HG02623 (cell line): ENCODE measurements around the gene METRNL.
"Not testable (repeated sequence)": the region's sequence is repeated elsewhere in the genome, so short reads cannot be mapped to it uniquely, and the experiment has no call there.

Experiments used
- ATAC-seq: cut with Tn5 transposase; IDR thresholded peaks from one replicate; pipeline ENCODE4 v1.9.1; 2021; ENCODE audit warnings: moderate library complexity; ENCODE audit not compliant: unreplicated experiment

METRNL gene

DNA sequence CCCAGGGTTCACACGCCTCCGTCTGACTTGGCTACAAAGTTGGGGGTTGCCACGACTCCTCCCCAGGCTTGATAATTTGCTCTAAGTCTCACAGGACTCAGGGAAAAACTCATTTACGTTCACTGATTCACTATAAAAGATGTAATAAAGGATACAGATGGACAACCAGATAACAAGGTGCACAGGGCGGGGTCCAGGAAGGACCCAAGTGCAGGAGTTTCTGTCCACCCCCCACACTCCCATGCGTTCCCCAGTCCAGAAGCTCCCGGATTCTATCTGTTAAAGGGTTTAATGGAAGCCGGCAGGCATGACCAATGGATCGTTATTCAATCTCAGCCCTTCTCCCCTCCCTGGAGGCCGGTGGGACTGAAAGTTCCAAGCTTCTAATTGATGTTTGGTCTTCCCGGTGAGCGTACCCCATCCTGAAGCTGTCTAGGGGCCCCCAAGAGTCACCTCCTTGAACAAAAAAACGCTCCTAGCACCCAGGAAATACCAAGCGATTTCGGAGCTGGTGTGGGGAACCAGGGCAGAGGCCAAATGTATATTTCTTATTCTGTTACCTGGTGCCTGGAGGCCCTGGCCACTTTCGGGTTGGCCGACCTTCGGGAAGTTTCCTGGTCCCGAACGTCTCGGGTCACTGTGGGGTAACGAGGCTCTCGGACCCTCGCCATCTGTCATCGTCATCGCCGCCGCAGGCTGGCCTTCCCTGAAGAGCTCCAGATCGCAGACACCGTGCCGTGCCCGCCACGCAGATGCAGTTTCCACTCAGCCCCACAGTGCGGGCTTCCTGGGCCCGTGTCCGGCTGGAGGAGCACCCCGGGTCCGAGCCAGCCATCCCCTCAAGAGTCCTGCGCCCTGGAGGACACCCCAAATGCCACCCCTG, 13.5 kb upstream of the METRNL start:
- no peak for ATAC-seq

DNA sequence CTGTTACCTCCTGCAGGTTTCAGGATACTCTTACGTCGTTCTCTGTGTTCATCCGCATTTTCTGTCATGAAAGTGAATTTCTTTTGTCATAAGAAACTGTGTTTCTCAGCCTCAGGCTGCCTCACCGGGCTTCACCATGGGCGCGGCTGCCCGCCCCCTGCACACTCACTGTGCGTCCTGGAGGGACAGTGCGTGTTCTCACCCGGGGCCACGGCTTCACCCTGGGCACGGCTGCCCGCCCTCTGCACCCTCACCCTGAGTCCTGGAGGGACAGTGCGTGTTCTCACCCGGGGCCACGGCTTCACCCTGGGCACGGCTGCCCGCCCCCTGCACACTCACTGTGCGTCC, 12.9 kb upstream of the METRNL start:
- ATAC-seq: not testable (repeated sequence)

DNA sequence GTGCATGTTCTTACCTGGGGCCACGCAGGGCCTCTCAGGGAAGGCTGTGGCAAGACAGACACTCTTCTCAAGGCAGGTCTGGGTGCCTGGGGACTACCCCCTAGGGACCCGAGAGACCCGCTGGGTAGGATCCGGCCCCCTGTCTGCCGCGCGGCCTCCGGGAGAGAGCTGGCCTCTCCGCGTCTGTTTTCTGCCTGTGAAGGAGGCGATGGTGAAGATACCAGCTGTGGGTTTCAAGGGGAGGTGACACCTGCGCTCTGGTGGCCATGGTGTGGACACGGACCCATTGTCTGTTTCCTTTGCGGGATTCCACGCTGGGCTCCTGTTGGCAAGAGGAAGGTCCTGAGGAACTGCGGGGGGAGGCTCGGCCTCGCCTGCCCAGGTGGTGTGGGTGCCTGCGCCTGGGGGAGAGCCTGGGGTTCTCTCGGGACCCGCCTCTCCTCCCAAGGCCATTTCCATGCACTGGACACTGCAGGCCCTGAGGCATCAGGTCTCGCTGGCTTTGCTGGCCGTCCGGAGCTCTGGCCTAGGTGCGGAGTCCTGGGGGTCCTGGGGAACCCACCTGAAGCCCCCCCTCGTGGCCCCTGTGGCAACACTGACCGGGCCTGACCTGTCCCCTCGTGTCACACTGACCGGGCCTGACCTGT, 12.2 kb upstream of the METRNL start:
- ATAC-seq: no peak

DNA sequence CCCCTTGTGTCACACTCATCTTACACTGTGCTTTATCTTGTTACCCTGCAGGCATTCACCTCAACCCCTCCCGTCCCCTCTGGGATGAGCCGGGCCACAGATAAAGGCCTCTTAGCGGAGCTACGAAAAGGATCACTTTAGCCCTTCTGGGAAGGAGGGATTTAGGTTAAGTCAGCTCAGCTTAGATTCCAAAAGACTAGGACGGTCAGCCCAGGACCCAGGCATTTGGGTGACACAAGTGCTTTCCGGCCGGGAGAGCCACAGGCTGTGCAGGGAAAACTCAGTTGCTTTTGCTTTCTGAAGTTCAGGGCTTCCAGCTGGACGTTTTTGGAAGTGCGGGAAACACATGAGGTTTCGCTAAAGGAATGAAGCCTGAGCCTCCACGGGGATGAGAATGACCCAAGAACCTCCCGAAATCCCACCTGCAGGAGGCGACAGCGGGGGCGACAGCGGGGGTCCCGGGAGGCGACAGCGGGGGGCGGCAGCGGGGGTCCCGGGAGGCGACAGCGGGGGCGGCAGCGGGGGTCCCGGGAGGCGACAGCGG, 11.6 kb upstream of the METRNL start:
- ATAC-seq: no peak

DNA sequence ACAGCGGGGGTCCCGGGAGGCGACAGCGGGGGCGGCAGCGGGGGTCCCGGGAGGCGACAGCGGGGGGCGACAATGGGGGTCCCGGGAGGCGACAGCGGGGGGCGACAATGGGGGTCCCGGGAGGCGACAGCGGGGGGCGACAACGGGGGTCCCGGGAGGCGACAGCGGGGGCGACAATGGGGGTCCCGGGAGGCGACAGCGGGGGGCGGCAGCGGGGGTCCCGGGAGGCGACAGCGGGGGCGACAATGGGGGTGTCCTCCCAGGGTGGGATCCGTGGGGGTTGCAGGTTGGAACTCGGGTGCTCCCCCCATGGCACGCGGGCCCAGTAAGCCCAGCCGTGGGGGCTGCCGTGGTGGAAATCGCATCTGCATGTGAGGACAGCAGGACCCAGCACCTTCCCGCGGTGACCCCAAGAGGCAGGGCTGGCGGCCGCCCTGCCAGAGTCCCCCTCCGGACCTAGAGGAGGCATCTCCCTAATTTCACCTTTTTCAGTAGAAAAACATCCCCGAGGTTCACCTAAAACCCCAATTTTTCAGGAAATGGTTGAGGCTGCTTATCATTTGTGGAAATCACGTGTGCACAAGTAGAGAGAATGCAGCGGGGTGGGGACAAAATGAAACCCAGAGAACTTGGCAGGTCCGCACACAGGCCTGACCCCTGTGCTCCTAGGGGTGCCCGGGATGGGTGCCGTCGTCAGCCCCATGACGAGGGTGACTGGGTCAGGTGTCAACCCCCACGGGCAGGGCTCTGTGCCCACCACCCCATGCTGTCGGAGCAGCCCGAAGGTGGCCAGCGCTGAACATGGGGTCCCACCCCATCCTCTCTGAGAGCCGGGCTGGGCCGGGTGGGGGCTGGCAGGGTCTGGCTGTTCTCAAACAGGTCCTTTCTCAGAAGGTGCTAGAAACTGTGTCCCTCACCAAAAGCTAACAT, 10.5 kb upstream of the METRNL start:
- no peak for ATAC-seq

DNA sequence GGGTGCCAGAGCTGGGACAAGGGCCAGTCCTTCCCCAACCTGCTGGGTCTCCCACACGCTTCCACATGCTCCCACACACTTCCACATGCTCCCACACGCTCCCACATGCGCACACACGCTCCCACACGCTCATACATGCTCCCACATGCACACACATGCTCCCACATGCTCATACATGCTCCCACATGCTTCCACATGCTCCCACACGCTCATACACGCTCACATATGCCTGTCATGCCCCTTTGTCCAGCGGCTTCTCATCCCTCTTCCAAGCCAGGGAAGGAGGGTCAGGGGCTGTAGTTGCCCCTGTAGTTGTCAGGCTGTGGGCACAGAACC, 9.9 kb upstream of the METRNL start:
- ATAC-seq: no peak

DNA sequence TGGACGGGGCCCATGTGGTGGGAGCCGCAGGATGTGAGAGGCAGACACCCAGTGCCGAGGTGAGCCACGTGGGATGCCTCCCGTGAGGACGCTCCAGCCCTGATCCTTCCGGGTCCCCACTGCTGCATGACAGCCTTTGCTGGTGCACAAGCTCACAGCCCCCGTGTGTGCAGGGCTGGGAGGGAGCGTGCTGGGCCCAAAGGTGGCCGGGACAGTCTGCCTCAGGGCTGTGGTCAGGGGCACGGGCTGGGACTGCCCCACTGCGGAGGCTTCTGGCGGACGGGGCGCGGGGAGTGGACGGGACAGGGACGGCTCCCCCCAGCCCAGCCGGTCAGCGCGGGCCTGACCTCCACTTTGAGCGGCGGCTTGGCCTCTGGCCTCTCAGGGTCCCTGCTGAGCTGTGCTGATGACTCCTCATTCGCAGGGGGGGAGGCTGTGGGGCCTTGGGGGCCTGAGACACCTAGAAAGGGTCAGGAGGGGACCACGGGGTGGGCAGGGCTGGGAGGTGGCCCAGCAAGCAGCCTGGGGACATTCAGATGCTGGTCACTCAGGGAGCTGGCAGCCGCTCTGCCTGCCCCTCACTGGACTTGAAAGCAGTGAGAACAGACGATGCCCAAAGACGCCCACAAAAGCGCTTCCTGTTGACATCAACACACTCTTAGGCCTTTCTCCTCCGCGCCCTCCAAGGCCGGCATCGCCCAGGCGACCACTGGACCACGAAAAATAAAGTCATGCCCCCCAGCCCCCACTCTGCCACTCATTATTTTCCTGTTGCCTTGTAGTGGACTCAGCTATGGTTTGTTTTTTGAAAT, 9.3 kb upstream of the METRNL start:
- ATAC-seq: no peak

DNA sequence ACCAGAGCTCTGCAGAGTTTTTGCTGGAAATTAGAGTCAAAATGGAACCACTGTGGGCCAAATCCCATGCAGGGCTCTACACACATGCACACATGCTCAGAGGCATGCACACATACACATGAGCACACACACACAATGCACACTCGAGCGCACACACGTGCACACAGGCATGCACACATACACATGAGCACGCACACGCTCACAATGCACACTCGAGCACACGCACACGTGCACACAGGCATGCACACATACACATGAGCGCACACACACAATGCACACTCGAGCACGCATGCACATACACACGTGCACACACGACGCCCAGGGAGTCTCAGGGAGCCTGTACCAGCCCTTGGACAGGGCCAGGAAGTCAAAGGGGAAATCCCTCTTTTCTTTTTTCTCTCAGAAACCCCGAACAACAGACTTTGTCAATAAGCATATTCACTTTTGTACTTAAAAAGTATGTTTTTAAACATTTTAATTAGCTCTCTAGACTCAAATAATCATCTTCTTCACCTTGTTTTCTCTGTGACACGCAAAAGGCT, 8.5 kb upstream of the METRNL start:
- ATAC-seq: no peak

DNA sequence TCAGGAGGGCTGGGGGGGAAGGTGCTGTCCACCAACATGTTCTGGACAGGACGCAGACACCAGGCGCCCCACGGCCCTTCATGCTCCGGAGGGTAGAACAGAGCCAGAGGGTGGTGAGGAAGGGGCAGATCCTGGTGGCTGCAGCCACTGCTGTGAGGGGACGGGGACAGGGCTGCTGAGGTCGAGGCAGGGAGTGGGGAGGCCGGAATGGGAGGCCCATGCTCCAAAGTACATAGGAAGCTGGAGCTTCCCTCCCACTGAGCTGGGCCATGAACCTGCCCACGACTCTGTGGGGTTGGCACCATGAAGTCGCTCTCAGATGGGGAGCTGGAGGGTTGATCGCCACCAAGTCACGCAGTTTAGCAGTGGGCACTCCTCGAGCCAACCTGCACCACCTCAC, 8.0 kb upstream of the METRNL start:
- ATAC-seq: no peak

DNA sequence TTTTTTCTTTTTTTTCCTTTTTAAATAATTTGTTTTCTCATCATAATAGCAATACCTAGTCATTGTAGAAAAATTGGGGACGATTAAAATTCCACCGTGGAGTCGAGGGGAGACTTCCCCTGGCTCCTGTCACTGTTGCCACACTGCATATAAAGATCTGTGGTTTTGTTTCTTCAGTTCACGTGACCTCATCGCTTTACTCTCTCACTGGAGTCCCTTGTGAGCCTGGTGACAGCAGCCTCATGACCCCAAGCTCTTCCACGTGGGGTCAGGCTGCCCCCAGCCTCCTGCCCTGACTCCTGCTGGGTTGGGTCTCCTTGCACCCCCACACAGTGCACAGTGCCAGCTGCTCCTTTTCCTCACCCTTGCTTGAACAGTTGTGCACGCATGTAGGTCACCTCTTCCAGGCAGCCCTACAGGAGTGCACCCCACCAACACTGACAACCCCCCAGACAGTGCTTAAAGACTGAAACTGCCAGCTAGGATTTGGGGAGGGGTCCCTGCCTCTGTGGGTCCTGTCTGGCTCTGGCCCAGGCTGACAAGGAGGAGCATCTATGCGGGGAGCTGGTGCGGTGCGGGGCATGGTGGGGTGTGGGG, 7.3 kb upstream of the METRNL start:
- no peak for ATAC-seq

DNA sequence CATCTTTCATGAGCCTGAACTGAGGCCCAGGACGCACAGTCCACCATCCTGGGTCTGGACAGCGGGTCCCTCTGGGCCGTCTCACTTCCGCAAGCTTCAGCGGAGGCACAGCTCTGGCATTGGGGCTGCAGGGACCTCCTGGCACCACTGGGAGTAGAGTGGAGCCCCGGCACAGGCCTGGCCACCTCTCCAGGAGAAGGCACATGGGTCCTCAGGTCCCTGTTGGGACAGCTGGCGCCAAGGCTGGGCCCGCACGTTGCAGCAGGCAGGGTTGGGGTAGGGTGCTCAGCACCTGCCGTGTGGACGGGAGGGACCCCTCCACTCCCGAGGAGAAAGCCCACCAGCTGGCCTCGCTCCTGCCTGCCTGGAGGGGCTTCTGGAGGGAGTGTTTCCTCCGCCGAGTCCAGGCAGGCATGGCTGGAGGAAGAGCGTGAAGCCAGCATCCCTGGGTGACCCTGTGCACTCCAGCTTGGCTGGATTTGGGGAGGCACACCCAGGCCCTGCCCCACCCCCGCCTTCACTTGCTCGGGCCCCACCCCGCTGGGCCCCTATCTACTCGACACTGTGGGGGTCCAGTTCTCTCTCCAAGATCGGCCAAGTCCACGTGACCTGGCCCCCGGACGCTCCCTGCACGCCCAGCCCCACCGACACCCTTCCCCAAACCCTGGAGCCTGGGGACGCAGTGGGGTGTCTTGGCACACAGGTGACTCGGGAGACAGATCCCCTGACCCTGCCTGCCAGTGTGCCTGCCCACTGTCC, 6.6 kb upstream of the METRNL start:
- no peak for ATAC-seq

DNA sequence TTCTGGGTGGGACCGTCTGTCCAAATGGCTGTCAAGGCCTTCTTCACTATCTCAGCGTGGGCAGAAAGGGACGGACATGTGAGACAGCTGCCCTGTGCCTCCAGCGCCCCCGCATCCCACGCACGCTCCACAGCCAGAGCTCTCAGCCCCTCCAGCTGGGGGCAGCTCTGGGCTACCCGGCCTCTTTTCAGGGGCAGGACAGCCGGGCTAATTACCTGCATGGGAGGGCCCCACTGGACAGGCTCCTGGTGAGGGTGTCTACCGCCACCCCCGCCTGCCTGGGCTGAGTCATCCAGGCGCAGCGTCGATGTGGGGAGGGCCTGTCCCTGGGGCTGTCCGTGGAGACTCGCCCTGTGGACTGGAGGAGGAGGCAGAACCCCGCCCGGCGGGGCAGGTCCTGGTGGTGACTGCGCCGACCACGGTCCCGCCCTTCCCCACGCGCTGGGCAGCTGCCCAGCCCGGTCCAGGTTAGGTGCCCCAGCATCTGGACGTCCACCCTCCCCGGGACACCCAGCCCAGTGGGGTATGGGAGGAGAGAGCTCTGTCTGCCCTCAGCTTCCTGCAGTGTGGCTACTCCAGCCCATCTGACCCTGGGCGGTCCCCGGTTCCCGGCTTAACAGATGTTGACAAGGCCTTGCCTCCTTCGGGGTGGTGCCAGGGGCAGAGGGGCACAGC, 5.9 kb upstream of the METRNL start:
- ATAC-seq: no peak

DNA sequence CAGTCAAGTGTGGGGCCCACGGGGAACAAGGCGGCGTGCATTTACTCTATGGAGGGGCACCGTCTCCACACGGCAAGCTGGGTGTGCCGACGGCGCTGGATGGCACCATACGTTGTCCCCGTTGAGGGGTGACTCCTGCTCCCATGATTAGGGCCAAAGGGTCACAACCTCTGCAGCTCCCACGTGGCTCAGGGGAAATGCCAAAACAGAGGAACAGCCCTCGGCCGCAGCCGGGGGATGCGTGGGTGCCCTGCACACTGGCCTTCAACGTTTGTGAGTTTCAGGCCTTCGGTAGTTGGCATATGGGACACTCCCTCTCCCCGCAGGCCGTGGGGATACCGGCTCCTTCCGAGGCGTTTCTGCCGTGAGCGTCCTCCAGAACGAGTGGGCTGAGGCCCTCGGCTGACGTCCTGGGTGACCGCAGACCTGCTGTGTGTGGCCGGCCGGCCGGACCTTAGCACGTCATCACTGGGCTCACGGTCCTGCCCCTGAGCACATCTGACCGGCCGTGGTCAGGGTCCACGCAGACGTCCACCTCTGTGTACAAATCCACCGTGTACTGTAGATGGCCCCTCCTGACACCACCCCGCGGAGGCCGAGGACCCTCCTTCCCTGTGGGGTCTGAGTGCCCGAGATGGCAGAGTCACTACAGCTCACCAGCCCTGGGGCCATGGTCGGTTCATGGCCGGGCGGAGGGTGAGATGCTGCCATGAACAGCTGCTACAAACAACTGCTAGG, 4.8 kb upstream of the METRNL start:
- ATAC-seq: no peak

DNA sequence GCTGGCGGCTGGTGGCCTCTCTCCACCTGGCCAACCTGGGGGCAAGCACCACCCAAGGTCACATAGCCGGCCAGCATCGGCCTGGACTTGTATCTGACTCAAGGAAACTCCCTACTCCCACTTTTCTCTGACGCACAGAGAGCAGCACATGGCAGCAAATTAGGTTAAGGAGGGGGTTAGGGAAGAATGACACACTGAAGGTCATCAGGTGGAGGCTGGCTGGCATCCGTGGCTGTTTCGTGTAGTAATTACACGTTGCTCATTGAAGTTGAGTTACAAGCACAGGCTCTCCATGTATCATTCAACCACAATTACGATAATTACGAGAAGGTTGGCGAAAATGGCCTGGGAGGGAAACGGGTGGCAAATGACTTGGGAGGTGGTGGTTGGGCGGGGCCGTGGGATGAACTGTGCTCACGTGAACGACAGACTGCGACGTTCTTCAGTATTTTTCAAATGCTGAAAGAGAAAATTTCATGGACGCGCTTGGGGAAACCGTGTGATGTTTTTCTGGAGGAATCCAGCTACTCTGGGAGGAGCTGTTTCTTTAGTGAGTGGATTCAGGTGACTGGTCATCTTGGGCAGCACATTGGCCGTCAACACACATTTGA, 4.0 kb upstream of the METRNL start:
- no peak for ATAC-seq

DNA sequence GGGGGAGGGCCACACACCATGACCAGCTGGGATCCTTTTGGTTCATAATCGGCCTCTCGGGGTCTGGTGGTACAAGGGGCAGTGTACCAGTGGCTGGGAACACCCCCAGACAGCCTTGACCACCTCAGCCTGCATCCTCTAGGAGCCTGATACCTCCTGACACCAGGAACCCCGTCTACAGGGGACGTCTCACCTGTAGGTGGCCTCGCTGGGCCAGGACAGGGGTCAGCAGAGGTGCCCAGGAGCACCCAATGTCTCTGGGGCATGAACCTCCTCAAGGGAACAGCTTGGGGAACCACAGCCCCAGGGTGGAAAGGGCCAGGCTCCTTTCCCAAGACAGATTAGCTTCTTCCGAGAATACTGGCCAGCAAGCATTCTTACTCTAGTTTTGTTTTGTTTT, 2.5 kb upstream of the METRNL start:
- no peak for ATAC-seq

DNA sequence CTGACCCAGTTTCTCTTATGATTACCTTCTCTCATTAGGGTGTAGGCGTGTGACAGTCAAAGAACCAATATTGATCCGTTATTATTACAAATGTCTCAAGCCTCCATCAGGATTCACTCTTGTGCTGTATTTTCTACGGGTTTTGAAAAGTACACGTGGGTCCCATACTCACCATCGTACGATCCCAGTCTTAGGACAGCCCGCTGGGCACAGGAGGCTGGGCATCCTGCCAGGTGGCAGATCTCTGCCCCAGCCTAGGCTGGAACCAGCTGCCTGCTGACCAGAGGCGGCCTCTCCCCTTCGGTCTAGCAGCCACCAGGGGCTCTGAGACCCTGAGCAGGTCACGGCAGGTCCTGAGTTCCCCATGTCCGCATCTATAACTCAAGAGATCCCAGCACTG, 2.0 kb upstream of the METRNL start:
- ATAC-seq: no peak

DNA sequence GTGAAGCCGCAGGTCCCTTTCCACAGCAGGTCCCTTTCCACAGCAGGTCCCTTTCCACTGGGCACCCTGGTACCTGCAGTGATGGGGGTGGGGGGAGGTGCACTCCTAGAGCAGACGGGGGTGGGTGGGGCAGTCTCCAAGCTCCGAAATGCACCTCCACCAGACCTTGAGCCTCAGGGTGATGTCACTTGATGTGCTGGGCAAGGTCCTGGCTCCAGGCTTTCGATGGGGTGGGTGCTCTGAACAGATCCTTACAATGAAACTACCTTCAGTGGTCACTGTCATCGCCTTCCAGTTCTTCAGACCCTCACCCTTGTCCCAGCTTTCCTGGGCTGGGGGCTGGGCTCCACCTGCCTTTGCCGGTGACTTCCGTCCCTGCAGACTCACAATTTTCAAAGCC, 1.5 kb upstream of the METRNL start:
- no peak for ATAC-seq
